GM12875 (cell line): ENCODE measurements around the gene ERCC5.

Experiments used
- H3K4me3 ChIP-seq: one replicate; pipeline ENCODE4 v1.5.1; 2011; ENCODE audit warnings: low read depth, low read length, control low read depth
- CTCF ChIP-seq: IDR thresholded peaks from 2 replicates; pipeline ENCODE4 v1.5.1; 2011; ENCODE audit warnings: low read depth, mild to moderate bottlenecking, control low read depth, inconsistent platforms, low read length, moderate library complexity, borderline replicate concordance; ENCODE audit not compliant: insufficient read depth

Gene ERCC5

DNA sequence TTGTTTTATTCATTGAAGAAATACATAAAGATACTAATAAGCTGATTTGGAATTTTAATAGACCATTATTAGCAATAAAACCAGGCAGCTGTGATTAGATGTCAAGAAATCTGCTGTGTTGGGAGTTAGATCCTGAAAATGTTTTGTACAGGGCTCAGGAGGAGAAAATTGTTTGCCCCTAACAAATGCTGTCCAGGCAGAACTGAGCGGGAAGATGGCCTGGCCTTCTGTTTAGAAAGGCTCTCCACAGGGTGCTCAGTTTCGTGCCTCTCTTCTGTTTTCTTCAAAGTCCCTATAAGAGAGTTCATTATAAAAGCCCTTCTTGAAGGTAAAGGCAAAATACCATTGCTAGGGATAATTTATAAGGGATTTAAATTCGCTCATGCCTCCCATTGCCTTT is 64.1 kb downstream of the ERCC5 start:
- H3K4me3 ChIP-seq, result no peak overlapping the region
- no peak for TF ChIP-seq CTCF

DNA sequence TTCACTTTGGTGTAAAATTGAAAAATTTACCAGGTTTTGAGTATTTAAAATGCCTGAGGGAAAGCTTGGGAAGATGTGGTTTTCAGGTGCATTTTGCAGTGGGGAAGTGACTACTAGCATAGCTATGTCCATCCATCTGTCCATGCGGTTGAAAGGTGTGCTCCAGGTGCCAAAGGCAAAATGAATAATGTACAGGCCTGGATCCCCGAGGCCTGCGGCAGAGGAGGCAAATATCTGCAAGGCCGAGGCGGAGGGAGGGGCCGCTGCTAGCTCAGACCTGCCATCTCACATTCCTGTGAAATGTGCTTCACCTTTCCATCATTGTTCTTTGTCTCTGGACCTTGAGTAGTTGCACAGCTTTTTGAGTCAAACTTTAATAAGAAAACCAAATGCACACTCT is 65.5 kb downstream of the ERCC5 start:
- TF ChIP-seq CTCF, result no peak
- no peak overlapping the region for H3K4me3 ChIP-seq

DNA sequence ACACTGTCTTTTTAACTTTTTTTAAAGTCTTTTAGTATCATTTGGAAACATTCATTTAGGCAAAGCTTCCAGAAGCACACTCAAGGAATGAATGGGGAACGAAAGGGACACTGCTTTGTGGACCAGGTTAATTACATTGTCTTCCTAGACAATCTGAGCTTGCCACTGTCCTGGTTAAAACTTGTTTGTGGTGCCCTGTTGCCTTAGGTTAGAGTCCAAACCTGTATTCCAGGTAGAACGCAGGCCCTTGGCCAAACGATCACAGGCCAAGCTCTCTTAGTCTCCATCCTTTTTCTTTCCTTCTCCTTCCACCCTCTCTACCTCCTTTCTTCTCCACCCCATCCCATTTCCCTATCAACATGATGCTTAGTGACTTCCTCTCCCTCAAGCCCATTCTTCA is 66.8 kb downstream of the ERCC5 start:
- no peak for TF ChIP-seq CTCF
- H3K4me3 ChIP-seq, result no peak overlapping the region

GRCh38 chr13:102913914-102914313 is 68.1 kb downstream of the ERCC5 start:
- no peak for TF ChIP-seq CTCF
- H3K4me3 ChIP-seq, result no peak overlapping the region

- no peak for TF ChIP-seq CTCF
- no peak overlapping the region for H3K4me3 ChIP-seq
Observed at GRCh38 chr13:102914339-102914930, 68.6 kb downstream of the ERCC5 start.

DNA sequence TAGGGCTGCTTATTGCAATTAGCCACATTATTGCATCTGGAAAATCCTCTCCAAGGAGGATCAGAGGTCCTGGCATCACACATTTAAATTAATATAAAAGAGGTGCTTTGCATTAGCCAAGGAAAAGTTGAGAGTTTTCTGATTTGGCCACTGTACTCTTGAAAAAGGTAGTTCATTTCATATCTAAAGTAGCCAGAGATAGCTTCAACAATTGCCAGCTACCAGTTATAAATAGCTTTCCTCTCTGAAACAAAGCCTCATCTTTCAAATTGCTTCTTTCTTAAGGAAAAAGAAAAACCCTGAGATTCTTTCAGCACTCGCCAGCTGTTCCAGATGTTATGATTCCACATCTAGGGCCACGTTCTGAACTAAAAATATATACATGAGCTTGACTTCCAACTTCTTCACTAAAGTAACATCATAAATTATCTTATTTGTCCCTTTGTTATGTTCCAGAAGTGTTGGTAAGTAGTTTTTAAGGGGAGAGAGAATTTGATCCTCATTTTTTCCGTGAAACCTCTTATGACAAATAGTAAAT is 69.6 kb downstream of the ERCC5 start:
- H3K4me3 ChIP-seq, result no peak overlapping the region
- TF ChIP-seq CTCF, result no peak

- no peak for TF ChIP-seq CTCF
- no peak overlapping the region for H3K4me3 ChIP-seq
Observed at GRCh38 chr13:102917019-102917418, 71.2 kb downstream of the ERCC5 start.
